Liver (tissue), 9 donors: ENCODE measurements around the gene ECEL1. TPM values are rescaled to one million over a fixed set of nuclear protein-coding genes. Genes with fewer than 3 reads are reported as not detected.
"Not testable (repeated sequence)": the region's sequence is repeated elsewhere in the genome, so short reads cannot be mapped to it uniquely, and the experiment has no call there.

ENCODE experiments used
- DNase-seq: peaks from one replicate; pipeline ENCODE4 v3.0.0-alpha.2; 2017; ENCODE audit warnings: low spot score
- H3K27ac ChIP-seq, 2 donors: one replicate each; pipeline ENCODE4 v1.7.0; 2013; ENCODE audit warnings: inconsistent platforms in 2 of 2, low read length in 2 of 2, control low read depth in 1 of 2, low read depth in 1 of 2, mild to moderate bottlenecking in 1 of 2
- H3K27me3 ChIP-seq, 4 donors: one replicate each; pipeline versions ENCODE4 v1.6.1 to v1.7.0; 2013; ENCODE audit warnings: low read length in 3 of 4, inconsistent platforms in 1 of 4, mild to moderate bottlenecking in 1 of 4, moderate library complexity in 1 of 4; ENCODE audit not compliant: control insufficient read depth in 4 of 4, insufficient read depth in 4 of 4
- H3K36me3 ChIP-seq, 4 donors: one replicate each; pipeline versions ENCODE4 v1.6.1 to v1.7.0; 2013; ENCODE audit warnings: low read length in 3 of 4, mild to moderate bottlenecking in 3 of 4, low read depth in 1 of 4, moderate library complexity in 1 of 4; ENCODE audit not compliant: control insufficient read depth in 4 of 4, insufficient read depth in 3 of 4
- H3K4me1 ChIP-seq, 4 donors: one replicate each; pipeline versions ENCODE4 v1.6.1 to v1.7.0; 2013; ENCODE audit warnings: low read length in 3 of 4, mild to moderate bottlenecking in 3 of 4, moderate library complexity in 1 of 4; ENCODE audit not compliant: control insufficient read depth in 4 of 4, insufficient read depth in 4 of 4
- H3K4me3 ChIP-seq, 3 donors: one replicate each; pipeline versions ENCODE4 v1.6.1 to v1.7.0; 2013; ENCODE audit warnings: low read length in 3 of 3, control low read depth in 1 of 3, low read depth in 1 of 3, mild to moderate bottlenecking in 1 of 3
- H3K9ac ChIP-seq, 2 donors: one replicate each; pipeline ENCODE4 v1.7.0; 2013; ENCODE audit warnings: low read length in 2 of 2, mild to moderate bottlenecking in 2 of 2, moderate library complexity in 2 of 2, control low read depth in 1 of 2, low read depth in 1 of 2
- H3K9me3 ChIP-seq, 4 donors: one replicate each; pipeline versions ENCODE4 v1.6.1 to v1.7.0; 2013; ENCODE audit warnings: low read length in 3 of 4; ENCODE audit not compliant: control insufficient read depth in 4 of 4
- FOXA2 ChIP-seq: IDR thresholded peaks from 2 replicates; pipeline ENCODE4 v1.6.1; 2016; ENCODE audit warnings: antibody characterized with exemption
- GABPA ChIP-seq, 2 donors: IDR thresholded peaks in 1 of 2; conservative IDR thresholded peaks in 1 of 2; 2 replicates each; pipeline ENCODE4 v1.6.1; 2016; ENCODE audit warnings: antibody characterized with exemption in 2 of 2, mild to moderate bottlenecking in 1 of 2, moderate library complexity in 1 of 2
- HNF4G ChIP-seq: IDR thresholded peaks from 2 replicates; pipeline ENCODE4 v1.6.1; 2016; ENCODE audit warnings: antibody characterized with exemption
- JUND ChIP-seq, 2 donors: IDR thresholded peaks; 2 replicates each; pipeline ENCODE4 v1.6.1; 2016; ENCODE audit warnings: antibody characterized with exemption in 2 of 2
- NR2F2 ChIP-seq: IDR thresholded peaks from 2 replicates; pipeline ENCODE4 v1.6.1; 2016; ENCODE audit warnings: antibody characterized with exemption
- RAD21 ChIP-seq, 2 donors: IDR thresholded peaks; 2 replicates each; pipeline ENCODE4 v1.6.1; 2016; ENCODE audit warnings: antibody characterized with exemption in 2 of 2, mild to moderate bottlenecking in 2 of 2
- TAF1 ChIP-seq: conservative IDR thresholded peaks from 2 replicates; pipeline ENCODE4 v1.6.1; 2016; ENCODE audit warnings: antibody characterized with exemption, mild to moderate bottlenecking
- YY1 ChIP-seq: IDR thresholded peaks from 2 replicates; pipeline ENCODE4 v1.6.1; 2016; ENCODE audit warnings: antibody characterized with exemption, mild to moderate bottlenecking
- WGBS: extraction: QIAGEN DNeasy Blood & Tissue Kit; methylation state at CpG from one replicate; pipeline ENCODE4 v1.1.7; 2013; 5-methylcytosine and 5-hydroxymethylcytosine counted together
- polyA plus RNA-seq, 2 donors: library from polyadenylated mRNA; stranded (reverse) in 1 of 2; unstranded in 1 of 2; fragments of 200-250 nt in 1 of 2; fragments of >200 nt in 1 of 2; fragmentation: Nextera tagmentation in 1 of 2; extraction: Ambion mirVana in 1 of 2; gene quantifications; one replicate each; pipeline versions ENCODE4 v1.2.1 to v1.2.3, GENCODE V29; 2013 to 2015
- total RNA-seq, 2 donors: library from RNA; depleted of rRNA; stranded (reverse); fragments of >200 nt; gene quantifications; one replicate each; pipeline ENCODE4 v1.2.3, GENCODE V29; 2014
- TF ChIP-seq, protein P1 (sequence below): fragments of 150-350 bp; IDR thresholded peaks from 2 replicates; pipeline ENCODE4 v1.5.1; 2017; ENCODE audit warnings: improper control_type of control experiment, low read depth, low read length; ENCODE audit not compliant: missing input control
- TF ChIP-seq, protein P2 (sequence below): IDR thresholded peaks from 2 replicates; pipeline ENCODE4 v1.6.1; 2016; ENCODE audit warnings: antibody characterized with exemption
- TF ChIP-seq, protein P3 (sequence below): IDR thresholded peaks from 2 replicates; pipeline ENCODE4 v1.6.1; 2016; ENCODE audit warnings: antibody characterized with exemption
- donor health status: healthy.
- donor health status: healthy.
- donor health status: healthy.
- donor health status: healthy.
- donor health status: healthy.

The ECEL1 gene
- total and polyA plus RNA-seq, 4 donors, result 0.67 to 1.8 TPM; not detected in 2

DNA sequence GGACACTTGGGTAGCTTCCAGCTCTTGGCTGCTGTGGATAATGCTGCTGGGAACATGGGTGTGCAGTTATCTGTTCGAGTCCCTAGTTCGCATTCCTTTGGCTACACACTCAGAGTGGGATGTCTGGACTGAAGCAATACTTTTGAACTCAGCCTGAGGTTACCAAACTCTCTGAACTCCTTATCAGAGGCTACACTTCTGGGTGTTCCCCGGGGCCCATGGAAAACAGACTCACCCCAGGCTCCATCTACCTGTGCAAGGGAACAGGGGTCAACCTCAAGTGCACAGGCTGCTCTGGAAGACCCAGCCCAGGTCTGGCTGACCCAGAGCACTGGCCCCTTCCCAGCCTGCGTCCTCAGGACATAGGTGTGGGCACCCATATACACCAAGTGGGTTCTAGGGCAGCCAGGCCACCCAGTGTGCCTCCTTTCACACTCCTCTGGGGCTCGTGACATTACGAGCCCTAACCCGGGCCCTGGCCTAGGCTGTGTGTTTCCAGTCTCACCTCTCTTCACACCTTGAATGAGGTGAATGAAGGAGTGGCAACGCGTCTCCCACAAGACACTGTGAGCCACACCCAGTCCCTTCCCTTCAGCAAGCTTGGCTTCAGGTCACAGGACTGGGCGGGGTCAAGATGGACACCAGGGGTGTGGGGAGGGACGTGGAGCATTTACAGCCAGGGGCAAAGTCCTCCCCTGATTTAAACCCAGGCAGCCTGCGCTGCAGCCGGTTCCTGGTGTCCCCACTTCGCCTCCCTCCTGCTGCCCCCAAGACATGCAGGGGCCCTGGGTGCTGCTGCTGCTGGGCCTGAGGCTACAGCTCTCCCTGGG lies 32.0 kb downstream of the ECEL1 start, which contains the start of gene ALPI:
Gene ALPI (plus strand): TSS at position 728 of the 830 bp plus-strand sequence. CDS start 47 bp downstream, at position 775.
- H3K27ac ChIP-seq, result no peak within 1 kb of the TSS
- H3K27me3 ChIP-seq, result peaks cover 0 to 7% (median 2%) of the 10 kb centered on the region in 4 donors
- H3K36me3 ChIP-seq, result no peaks in the 10 kb centered on the region
- no peaks in the 10 kb centered on the region for H3K4me1 ChIP-seq
- peaks cover 0 to 1% (median 0%) of the 10 kb centered on the region in 4 donors for H3K9me3 ChIP-seq
- no peak within 1 kb of the TSS for H3K4me3 ChIP-seq
- 81% methylated on average over 14 of the region's 14 CpGs for WGBS
- DNase-seq, result no peak
- H3K9ac ChIP-seq, result no peak within 1 kb of the TSS
- TF ChIP-seq TAF1, result no peak
- no peak for TF ChIP-seq GABPA (IDR thresholded peaks at IDR 0.05 in 1 of 2, conservative IDR thresholded peaks at IDR 0.05 in 1 of 2)

DNA sequence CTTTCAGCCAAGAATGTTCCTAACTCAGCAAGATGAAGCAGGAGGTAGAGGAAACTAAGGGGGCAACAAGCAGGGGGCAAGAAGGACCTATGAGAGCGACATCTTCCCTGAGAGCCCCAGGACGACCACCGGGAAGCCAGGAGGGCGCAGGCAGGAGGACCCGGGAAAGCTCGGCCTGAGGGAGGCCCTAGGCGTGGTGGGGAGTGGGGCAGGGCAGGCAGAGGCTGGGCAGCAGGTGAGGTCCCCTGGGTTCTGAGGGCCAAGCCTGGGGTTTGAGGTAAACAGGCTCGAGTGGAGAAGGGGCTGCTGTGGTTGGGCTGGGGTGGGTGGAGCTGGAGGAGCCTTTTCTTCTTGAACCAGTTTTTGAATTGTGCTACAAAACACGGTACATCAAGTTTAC lies 33.0 kb downstream of the ECEL1 start:
- Histone ChIP-seq H3K9me3 (peaks cover 0 to 1% (median 0%) of the 10 kb centered on the region in 4 donors), H3K36me3 (no peaks in the 10 kb centered on the region), H3K4me1 (no peaks in the 10 kb centered on the region), H3K9ac (no peak overlapping the region), H3K27ac (no peak overlapping the region), H3K27me3 (peaks cover 0 to 7% (median 2%) of the 10 kb centered on the region in 4 donors), H3K4me3 (no peak overlapping the region)
- TF ChIP-seq, protein P1, sequence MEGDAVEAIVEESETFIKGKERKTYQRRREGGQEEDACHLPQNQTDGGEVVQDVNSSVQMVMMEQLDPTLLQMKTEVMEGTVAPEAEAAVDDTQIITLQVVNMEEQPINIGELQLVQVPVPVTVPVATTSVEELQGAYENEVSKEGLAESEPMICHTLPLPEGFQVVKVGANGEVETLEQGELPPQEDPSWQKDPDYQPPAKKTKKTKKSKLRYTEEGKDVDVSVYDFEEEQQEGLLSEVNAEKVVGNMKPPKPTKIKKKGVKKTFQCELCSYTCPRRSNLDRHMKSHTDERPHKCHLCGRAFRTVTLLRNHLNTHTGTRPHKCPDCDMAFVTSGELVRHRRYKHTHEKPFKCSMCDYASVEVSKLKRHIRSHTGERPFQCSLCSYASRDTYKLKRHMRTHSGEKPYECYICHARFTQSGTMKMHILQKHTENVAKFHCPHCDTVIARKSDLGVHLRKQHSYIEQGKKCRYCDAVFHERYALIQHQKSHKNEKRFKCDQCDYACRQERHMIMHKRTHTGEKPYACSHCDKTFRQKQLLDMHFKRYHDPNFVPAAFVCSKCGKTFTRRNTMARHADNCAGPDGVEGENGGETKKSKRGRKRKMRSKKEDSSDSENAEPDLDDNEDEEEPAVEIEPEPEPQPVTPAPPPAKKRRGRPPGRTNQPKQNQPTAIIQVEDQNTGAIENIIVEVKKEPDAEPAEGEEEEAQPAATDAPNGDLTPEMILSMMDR, result no peak
- 88% methylated on average over 9 of the region's 9 CpGs for WGBS
- no peak for DNase-seq

DNA sequence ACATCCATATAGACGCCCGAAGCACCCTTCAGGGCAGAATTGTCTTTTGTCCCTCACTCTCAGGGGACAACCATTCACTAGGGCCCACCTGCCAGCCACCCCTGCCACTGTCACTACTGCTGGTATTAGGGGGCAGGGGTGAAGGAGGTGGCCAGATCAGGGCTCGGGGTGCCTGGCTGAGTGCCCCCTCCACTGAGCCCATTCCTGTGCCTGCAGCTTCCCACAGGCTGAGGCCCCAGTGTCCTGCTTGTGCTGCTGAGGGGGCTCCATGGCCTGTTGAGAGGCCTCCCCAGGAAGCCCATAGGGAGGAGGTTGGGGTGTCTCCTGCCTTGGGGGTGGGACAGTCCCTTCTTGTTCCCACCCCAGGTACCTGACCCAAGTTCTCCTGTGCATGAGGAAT lies 36.0 kb downstream of the ECEL1 start:
- H3K4me3 ChIP-seq, H3K27me3 ChIP-seq, H3K9ac ChIP-seq, H3K9me3 ChIP-seq, DNase-seq, H3K36me3 ChIP-seq, H3K27ac ChIP-seq: not testable (repeated sequence)
- H3K4me1 ChIP-seq, result peaks cover 6 to 14% (median 8%) of the 10 kb centered on the region in 4 donors
- WGBS, result 89% methylated on average over 3 of the region's 3 CpGs

DNA sequence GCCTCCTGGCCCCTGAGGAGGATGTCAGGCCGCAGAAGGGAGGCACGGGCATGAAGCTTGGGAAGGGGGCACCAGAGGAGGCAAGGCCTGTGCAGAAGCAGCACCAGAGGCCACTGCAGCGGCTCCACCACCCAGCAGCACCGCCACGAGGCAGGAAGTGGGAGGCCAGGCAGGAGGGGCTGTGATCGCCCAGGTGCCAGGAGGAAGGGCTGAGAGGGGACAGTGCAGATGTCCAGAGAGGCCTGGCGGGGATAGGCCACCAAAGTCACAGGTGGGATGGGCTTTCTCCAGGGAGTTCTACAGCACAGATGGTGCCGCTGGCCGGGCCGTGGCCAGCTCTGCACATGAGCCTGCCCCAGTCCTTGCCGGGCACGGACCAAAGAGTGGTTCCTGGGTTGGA lies 37.7 kb downstream of the ECEL1 start:
- Histone ChIP-seq H3K4me3 (no peak overlapping the region), H3K9ac (no peak overlapping the region), H3K4me1 (peaks cover 6 to 18% (median 10%) of the 10 kb centered on the region in 4 donors), H3K36me3 (no peaks in the 10 kb centered on the region), H3K27me3 (no peaks in the 10 kb centered on the region), H3K27ac (no peak overlapping the region), H3K9me3 (no peaks in the 10 kb centered on the region)
- DNase-seq, result no peak
- TF ChIP-seq JUND (IDR thresholded peaks at IDR 0.05), result no peak
- no peak for TF ChIP-seq RAD21 (IDR thresholded peaks at IDR 0.05)
- TF ChIP-seq NR2F2, result no peak
- TF ChIP-seq, protein P2, sequence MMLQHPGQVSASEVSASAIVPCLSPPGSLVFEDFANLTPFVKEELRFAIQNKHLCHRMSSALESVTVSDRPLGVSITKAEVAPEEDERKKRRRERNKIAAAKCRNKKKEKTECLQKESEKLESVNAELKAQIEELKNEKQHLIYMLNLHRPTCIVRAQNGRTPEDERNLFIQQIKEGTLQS, result no peak
- TF ChIP-seq, protein P1, result no peak
- no peak for TF ChIP-seq FOXA2
- no peak for TF ChIP-seq HNF4G
- TF ChIP-seq YY1, result no peak
- TF ChIP-seq, protein P3, sequence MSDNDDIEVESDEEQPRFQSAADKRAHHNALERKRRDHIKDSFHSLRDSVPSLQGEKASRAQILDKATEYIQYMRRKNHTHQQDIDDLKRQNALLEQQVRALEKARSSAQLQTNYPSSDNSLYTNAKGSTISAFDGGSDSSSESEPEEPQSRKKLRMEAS, result no peak
- 74% methylated on average over 12 of the region's 12 CpGs for WGBS
